Keratinocyte (primary cell): ENCODE data around the gene TMCO6. TPM values are rescaled to one million over a fixed set of nuclear protein-coding genes. Genes with fewer than 3 reads are reported as not detected.
"Not testable (repeated sequence)": the region's sequence is repeated elsewhere in the genome, so short reads cannot be mapped to it uniquely, and the experiment has no call there.

Experiments
- DNase-seq: peaks from one replicate; pipeline ENCODE4 v3.0.0-alpha.2; 2011; ENCODE audit warnings: low read depth, missing footprints, low spot score
- FAIRE-seq: peaks from 2 replicates; lab custom pipeline; 2011; peaks lifted over from hg19 to GRCh38; lab: Jason Lieb, UNC
- H2AFZ ChIP-seq: 2 replicates; pipeline ENCODE4 v1.6.0; 2012; ENCODE audit warnings: low read length, control low read depth, inconsistent platforms; ENCODE audit not compliant: control insufficient read depth
- H3K27ac ChIP-seq: 2 replicates; pipeline ENCODE4 v1.5.1; 2011; ENCODE audit warnings: low read length; ENCODE audit not compliant: control insufficient read depth, insufficient read depth
- H3K27me3 ChIP-seq: 3 replicates; pipeline ENCODE4 v1.6.0; 2011; ENCODE audit warnings: low read length; ENCODE audit not compliant: control insufficient read depth, insufficient read depth; ENCODE audit errors: extremely low read depth
- H3K36me3 ChIP-seq, 2 experiments: 2 replicates in 1 of 2; 3 replicates in 1 of 2; pipeline ENCODE4 v1.5.1; 2011; ENCODE audit warnings: low read length in 2 of 2, mild to moderate bottlenecking in 1 of 2; ENCODE audit not compliant: control insufficient read depth in 2 of 2, insufficient read depth in 2 of 2; ENCODE audit errors: extremely low read depth in 1 of 2
- H3K4me1 ChIP-seq: 3 replicates; pipeline ENCODE4 v1.5.1; 2011; ENCODE audit warnings: low read length; ENCODE audit not compliant: control insufficient read depth, insufficient read depth; ENCODE audit errors: extremely low read depth
- H3K4me2 ChIP-seq: 3 replicates; pipeline ENCODE4 v1.6.0; 2011; ENCODE audit warnings: low read depth, low read length; ENCODE audit not compliant: control insufficient read depth, insufficient read depth; ENCODE audit errors: extremely low read depth
- H3K4me3 ChIP-seq, 3 experiments: fragments of 200-600 bp in 1 of 3; sonication (generic) in 1 of 3; 2 replicates in 2 of 3; 3 replicates in 1 of 3; pipeline ENCODE4 v1.5.1; 2011 to 2016; ENCODE audit warnings: low read length in 3 of 3, mild to moderate bottlenecking in 3 of 3, control low read depth in 2 of 3, inconsistent platforms in 1 of 3, low read depth in 1 of 3, mixed read lengths in 1 of 3, mixed run types in 1 of 3, moderate library complexity in 1 of 3; ENCODE audit not compliant: control insufficient read depth in 2 of 3, insufficient read depth in 2 of 3; ENCODE audit errors: extremely low read depth in 1 of 3
- H3K79me2 ChIP-seq: 2 replicates; pipeline ENCODE4 v1.6.0; 2012; ENCODE audit warnings: low read length; ENCODE audit not compliant: control insufficient read depth, insufficient read depth
- H3K9ac ChIP-seq: 3 replicates; pipeline ENCODE4 v1.6.0; 2011; ENCODE audit warnings: low read length; ENCODE audit not compliant: control insufficient read depth, insufficient read depth; ENCODE audit errors: extremely low read depth
- H3K9me1 ChIP-seq: 3 replicates; pipeline ENCODE4 v1.6.0; 2011; ENCODE audit warnings: low read length; ENCODE audit not compliant: control insufficient read depth, insufficient read depth; ENCODE audit errors: extremely low read depth
- H3K9me3 ChIP-seq: 2 replicates; pipeline ENCODE4 v1.5.1; 2012; ENCODE audit warnings: low read depth, low read length; ENCODE audit not compliant: control insufficient read depth
- H4K20me1 ChIP-seq: 3 replicates; pipeline ENCODE4 v1.6.0; 2011; ENCODE audit warnings: low read length; ENCODE audit not compliant: control insufficient read depth, insufficient read depth; ENCODE audit errors: extremely low read depth
- CTCF ChIP-seq, 3 experiments: IDR thresholded peaks in 1 of 3; conservative IDR thresholded peaks in 1 of 3; optimal IDR thresholded peaks in 1 of 3; 2 replicates in 2 of 3; 3 replicates in 1 of 3; pipeline versions ENCODE3 to v1.5.1; 2011; ENCODE audit warnings: low read length in 3 of 3, mild to moderate bottlenecking in 3 of 3, moderate library complexity in 2 of 3, control low read depth in 1 of 3, inconsistent platforms in 1 of 3; ENCODE audit not compliant: insufficient read depth in 2 of 3; ENCODE audit errors: extremely low read depth in 1 of 3
- EZH2 ChIP-seq: IDR thresholded peaks from one replicate; pipeline ENCODE4 v1.6.1; 2012; ENCODE audit warnings: inconsistent platforms, mild to moderate bottlenecking, low read length, moderate library complexity
- dilution Hi-C: fragments of 300-500 bp; cut with MboI; formaldehyde crosslinking; loops from one replicate; pipeline ENCODE4 v1.7.0; 2020; ENCODE audit warnings: low sequenced_read_pairs; ENCODE audit not compliant: extremely low pct_ligation_motif_present
- polyA plus RNA-seq, 5 experiments: library from polyadenylated mRNA; depleted of rRNA in 3 of 5; stranded (reverse) in 3 of 5; stranded (forward) in 1 of 5; unstranded in 1 of 5; fragments of >200 nt; gene quantifications; 1 replicate in 1 of 5; 2 replicates in 3 of 5; 3 replicates in 1 of 5; pipeline versions ENCODE4 v1.2.1 to v1.2.3, GENCODE V29; 2011 to 2012; ENCODE audit warnings: missing spikeins in 2 of 5, low read depth in 1 of 5, low replicate concordance in 1 of 5

The TMCO6 gene
- polyA plus RNA-seq, 1 donor (not counting 4 experiments of a cell fraction or from before 2014, with no cell fraction given) = 7.6 TPM

GRCh38 chr5:140664030-140664358, 24.7 kb downstream of the TMCO6 start:
- H3K9me3 ChIP-seq = no peaks in the 10 kb centered on the region
- peak overlapping the region; percentile 100 for H2AFZ ChIP-seq
- H3K9ac ChIP-seq = peak overlapping the region; percentile 84
- peaks cover 27 to 36% of the 10 kb centered on the region in 2 experiments for H3K36me3 ChIP-seq
- H3K79me2 ChIP-seq = peaks cover 35% of the 10 kb centered on the region
- H3K27ac ChIP-seq = peak overlapping the region; percentile 82
- H4K20me1 ChIP-seq = no peaks in the 10 kb centered on the region
- dilution Hi-C loops = no loop called here
- no peaks in the 10 kb centered on the region for H3K9me1 ChIP-seq
- DNase-seq (no peak), FAIRE-seq (no peak)
- TF ChIP-seq CTCF (optimal IDR thresholded peaks at IDR 0.05 in 1 of 3, IDR thresholded peaks at IDR 0.05 in 1 of 3, conservative IDR thresholded peaks at IDR 0.05 in 1 of 3; ENCODE audit: extremely low read depth in 1 of 3, insufficient read depth in 2 of 3, low read length in 3 of 3) (no peak), EZH2 (no peak)
- no peaks in the 10 kb centered on the region for H3K27me3 ChIP-seq
- H3K4me3 ChIP-seq = peak overlapping the region; percentile 84 to 99 (median 88)
- H3K4me2 ChIP-seq = peak overlapping the region; percentile 98
- peaks cover 3% of the 10 kb centered on the region for H3K4me1 ChIP-seq

GRCh38 chr5:140664359-140665119, 25.3 kb downstream of the TMCO6 start, which contains the start of gene WDR55:
WDR55 (plus strand) TSS chr5:140664904; CDS start chr5:140664913, 9 bp downstream.
- peaks cover 25 to 36% of the 10 kb centered on the region in 2 experiments for H3K36me3 ChIP-seq
- DNase-seq = peak; percentile 60
- FAIRE-seq = peak; percentile 63

GRCh38 chr5:140671035-140671434, 31.8 kb downstream of the TMCO6 start:
- dilution Hi-C loops, H3K9me3 ChIP-seq, H4K20me1 ChIP-seq, H3K4me3 ChIP-seq, H3K4me1 ChIP-seq, H3K9ac ChIP-seq, H3K4me2 ChIP-seq, FAIRE-seq, H3K27ac ChIP-seq, H2AFZ ChIP-seq, H3K27me3 ChIP-seq, DNase-seq, H3K9me1 ChIP-seq: not testable (repeated sequence)
- peaks cover 22% of the 10 kb centered on the region for H3K79me2 ChIP-seq
- H3K36me3 ChIP-seq = peaks cover 35% of the 10 kb centered on the region in 2 experiments

More at GRCh38 chr5:140664359-140665119, 25.3 kb downstream of the TMCO6 start, which contains the start of gene WDR55:
- H3K9me1 ChIP-seq = no peaks in the 10 kb centered on the region
- H3K4me2 ChIP-seq = peak within 1 kb of the TSS; percentile 98
- H4K20me1 ChIP-seq = no peaks in the 10 kb centered on the region
- H3K27me3 ChIP-seq = no peaks in the 10 kb centered on the region
- no peaks in the 10 kb centered on the region for H3K9me3 ChIP-seq
- H3K9ac ChIP-seq = peak within 1 kb of the TSS; percentile 84
- peak within 1 kb of the TSS; percentile 100 for H2AFZ ChIP-seq
- peak within 1 kb of the TSS; percentile 82 for H3K27ac ChIP-seq
- dilution Hi-C loops = no loop called here
- H3K4me1 ChIP-seq = peaks cover 3% of the 10 kb centered on the region
- H3K79me2 ChIP-seq = peaks cover 35% of the 10 kb centered on the region
- TF ChIP-seq CTCF (optimal IDR thresholded peaks at IDR 0.05 in 1 of 3, IDR thresholded peaks at IDR 0.05 in 1 of 3, conservative IDR thresholded peaks at IDR 0.05 in 1 of 3; ENCODE audit: extremely low read depth in 1 of 3, insufficient read depth in 2 of 3, low read length in 3 of 3) (no peak), EZH2 (no peak)
- peak within 1 kb of the TSS; percentile 84 to 99 (median 88) for H3K4me3 ChIP-seq
